ENCODE results near the gene IKZF1.

IKZF1 gene

GRCh38 chr7:50415844-50416364, 111.4 kb downstream of the IKZF1 start:
- DNase-seq: no peak
- no peak overlapping the region for H3K27ac ChIP-seq (ENCODE audit: low read length)
- H3K9ac ChIP-seq (ENCODE audit: low read length): no peak overlapping the region
- H3K36me3 ChIP-seq (replicated peaks; ENCODE audit: insufficient read depth, low read length): no peaks in the 10 kb centered on the region
- H3K4me3 ChIP-seq (ENCODE audit: low read length): no peak overlapping the region
- H3F3A ChIP-seq (ENCODE audit: insufficient read depth, low read length): no peaks in the 10 kb centered on the region
- no peaks in the 10 kb centered on the region for H4K20me1 ChIP-seq (ENCODE audit: insufficient read depth, low read length)
- H2AFZ ChIP-seq (ENCODE audit: low read length): no peak overlapping the region
- H3K4me2 ChIP-seq (ENCODE audit: low read depth, low read length): peak overlapping the region; percentile 21; the same call in 1 of the 2 replicates
- peaks cover 12% of the 10 kb centered on the region for H3K4me1 ChIP-seq (ENCODE audit: low read length)
- H3K9me3 ChIP-seq (replicated peaks; ENCODE audit: insufficient read depth, low read length): no peaks in the 10 kb centered on the region
- no peak for TF ChIP-seq EZH2phosphoT487 (IDR thresholded peaks at IDR 0.05; ENCODE audit: low read length)
- TF ChIP-seq CTCF (IDR thresholded peaks at IDR 0.05; ENCODE audit: low read length): no peak
- no peak for TF ChIP-seq EZH2 (optimal IDR thresholded peaks at IDR 0.05; ENCODE audit: low read depth, low read length)
- H3K27me3 ChIP-seq (replicated peaks; ENCODE audit: insufficient read depth, low read length): no peaks in the 10 kb centered on the region
- no peaks in the 10 kb centered on the region for H3K79me2 ChIP-seq (ENCODE audit: low read length)
- H3K9me2 ChIP-seq (replicated peaks; ENCODE audit: insufficient read depth, low read length): no peaks in the 10 kb centered on the region

GRCh38 chr7:50416527-50417182, 112.1 kb downstream of the IKZF1 start:
- H3K9me2 ChIP-seq (replicated peaks; ENCODE audit: insufficient read depth, low read length): no peaks in the 10 kb centered on the region
- peak overlapping the region; percentile 21; the same call in 1 of the 2 replicates for H3K4me2 ChIP-seq (ENCODE audit: low read depth, low read length)
- no peaks in the 10 kb centered on the region for H3K36me3 ChIP-seq (replicated peaks; ENCODE audit: insufficient read depth, low read length)
- no peak overlapping the region for H3K4me3 ChIP-seq (ENCODE audit: low read length)
- H4K20me1 ChIP-seq (ENCODE audit: insufficient read depth, low read length): no peaks in the 10 kb centered on the region
- no peaks in the 10 kb centered on the region for H3K79me2 ChIP-seq (ENCODE audit: low read length)
- no peak overlapping the region for H3K27ac ChIP-seq (ENCODE audit: low read length)
- DNase-seq: peak; percentile 47
- H3K27me3 ChIP-seq (replicated peaks; ENCODE audit: insufficient read depth, low read length): no peaks in the 10 kb centered on the region
- peak overlapping the region; percentile 16; the same call in 1 of the 2 replicates for H2AFZ ChIP-seq (ENCODE audit: low read length)
- peaks cover 12% of the 10 kb centered on the region for H3K4me1 ChIP-seq (ENCODE audit: low read length)
- no peak overlapping the region for H3K9ac ChIP-seq (ENCODE audit: low read length)
- H3K9me3 ChIP-seq (replicated peaks; ENCODE audit: insufficient read depth, low read length): no peaks in the 10 kb centered on the region
- no peaks in the 10 kb centered on the region for H3F3A ChIP-seq (ENCODE audit: insufficient read depth, low read length)
- TF ChIP-seq CTCF (IDR thresholded peaks at IDR 0.05; ENCODE audit: low read length) (no peak), EZH2phosphoT487 (IDR thresholded peaks at IDR 0.05; ENCODE audit: low read length) (no peak), EZH2 (optimal IDR thresholded peaks at IDR 0.05; ENCODE audit: low read depth, low read length) (no peak)

- Histone ChIP-seq H3K9me3 (replicated peaks; ENCODE audit: insufficient read depth, low read length) (no peaks in the 10 kb centered on the region), H3K9ac (ENCODE audit: low read length) (no peak overlapping the region), H4K20me1 (ENCODE audit: insufficient read depth, low read length) (no peaks in the 10 kb centered on the region), H3K36me3 (replicated peaks; ENCODE audit: insufficient read depth, low read length) (no peaks in the 10 kb centered on the region), H3K79me2 (ENCODE audit: low read length) (no peaks in the 10 kb centered on the region), H2AFZ (ENCODE audit: low read length) (no peak overlapping the region), H3K27me3 (replicated peaks; ENCODE audit: insufficient read depth, low read length) (no peaks in the 10 kb centered on the region), H3K4me3 (ENCODE audit: low read length) (no peak overlapping the region), H3K4me2 (ENCODE audit: low read depth, low read length) (no peak overlapping the region), H3K9me2 (replicated peaks; ENCODE audit: insufficient read depth, low read length) (no peaks in the 10 kb centered on the region), H3K27ac (ENCODE audit: low read length) (no peak overlapping the region), H3K4me1 (ENCODE audit: low read length) (peaks cover 12% of the 10 kb centered on the region), H3F3A (ENCODE audit: insufficient read depth, low read length) (no peaks in the 10 kb centered on the region)
- peak; percentile 95 for TF ChIP-seq CTCF (IDR thresholded peaks at IDR 0.05; ENCODE audit: low read length)
- no peak for TF ChIP-seq EZH2phosphoT487 (IDR thresholded peaks at IDR 0.05; ENCODE audit: low read length)
- DNase-seq: peak; percentile 79
Measured at GRCh38 chr7:50418086-50418515, 113.6 kb downstream of the IKZF1 start.

Data from MM.1S (cell line).